Measurements from ENCODE around the gene OPN1MW. TPM values are rescaled to one million over a fixed set of nuclear protein-coding genes. Genes with fewer than 3 reads are reported as not detected.

Gene OPN1MW
- total and polyA plus RNA-seq, 2 donors (not counting 1 experiment from before 2014, with no cell fraction given) = not detected

GRCh38 chrX:154138857-154139256 lies 43.5 kb upstream of the OPN1MW start:
- TF ChIP-seq CTCF (conservative IDR thresholded peaks at IDR 0.05 in 1 of 2, IDR thresholded peaks at IDR 0.05 in 1 of 2; ENCODE audit: low read depth in 1 of 2, low read length in 2 of 2) (no peak), EZH2 (IDR thresholded peaks at IDR 0.05; ENCODE audit: low read length, missing control alignments) (no peak)
- DNase-seq (ENCODE audit: low read depth in 2 of 2) = no peak
- Histone ChIP-seq H3K9ac (ENCODE audit: insufficient read depth, low read length) (no peak overlapping the region), H3K27ac (ENCODE audit: insufficient read depth, low read length) (no peak overlapping the region), H3K4me2 (ENCODE audit: extremely low read depth, insufficient read depth, low read length) (no peak overlapping the region), H3K4me3 (replicated peaks in 1 of 4; ENCODE audit: control extremely low read depth in 1 of 4, insufficient read depth in 1 of 4, low read depth in 3 of 4, low read length in 4 of 4) (no peak overlapping the region), H3K4me1 (ENCODE audit: control insufficient read depth, extremely low read depth, insufficient read depth, low read length) (no peaks in the 10 kb centered on the region), H4K20me1 (ENCODE audit: control insufficient read depth, extremely low read depth, insufficient read depth, low read length) (no peaks in the 10 kb centered on the region), H3K9me3 (ENCODE audit: control insufficient read depth, insufficient read depth, low read depth, low read length) (no peaks in the 10 kb centered on the region), H3K36me3 (ENCODE audit: control insufficient read depth, insufficient read depth, low read length) (no peaks in the 10 kb centered on the region), H3K79me2 (ENCODE audit: control insufficient read depth, insufficient read depth, low read length) (no peaks in the 10 kb centered on the region), H2AFZ (ENCODE audit: low read length) (no peak overlapping the region), H3K27me3 (ENCODE audit: control insufficient read depth, insufficient read depth, low read length) (no peaks in the 10 kb centered on the region)

GRCh38 chrX:154140206-154140605 lies 42.2 kb upstream of the OPN1MW start:
- no peaks in the 10 kb centered on the region for H4K20me1 ChIP-seq (ENCODE audit: control insufficient read depth, extremely low read depth, insufficient read depth, low read length)
- H3K79me2 ChIP-seq (ENCODE audit: control insufficient read depth, insufficient read depth, low read length) = no peaks in the 10 kb centered on the region
- H3K4me1 ChIP-seq (ENCODE audit: control insufficient read depth, extremely low read depth, insufficient read depth, low read length) = no peaks in the 10 kb centered on the region
- H3K4me3 ChIP-seq (replicated peaks in 1 of 4; ENCODE audit: control extremely low read depth in 1 of 4, insufficient read depth in 1 of 4, low read depth in 3 of 4, low read length in 4 of 4) = no peak overlapping the region
- no peak overlapping the region for H3K4me2 ChIP-seq (ENCODE audit: extremely low read depth, insufficient read depth, low read length)
- H3K36me3 ChIP-seq (ENCODE audit: control insufficient read depth, insufficient read depth, low read length) = no peaks in the 10 kb centered on the region
- DNase-seq (ENCODE audit: low read depth in 2 of 2) = no peak
- no peak for TF ChIP-seq CTCF (conservative IDR thresholded peaks at IDR 0.05 in 1 of 2, IDR thresholded peaks at IDR 0.05 in 1 of 2; ENCODE audit: low read depth in 1 of 2, low read length in 2 of 2)
- no peak for TF ChIP-seq EZH2 (IDR thresholded peaks at IDR 0.05; ENCODE audit: low read length, missing control alignments)
- H3K9me3 ChIP-seq (ENCODE audit: control insufficient read depth, insufficient read depth, low read depth, low read length) = no peaks in the 10 kb centered on the region
- H2AFZ ChIP-seq (ENCODE audit: low read length) = no peak overlapping the region
- no peak overlapping the region for H3K9ac ChIP-seq (ENCODE audit: insufficient read depth, low read length)
- no peak overlapping the region for H3K27ac ChIP-seq (ENCODE audit: insufficient read depth, low read length)
- no peaks in the 10 kb centered on the region for H3K27me3 ChIP-seq (ENCODE audit: control insufficient read depth, insufficient read depth, low read length)

- no peak overlapping the region for H3K4me2 ChIP-seq (ENCODE audit: extremely low read depth, insufficient read depth, low read length)
- DNase-seq (ENCODE audit: low read depth in 2 of 2) = no peak
- H3K4me3 ChIP-seq (replicated peaks in 1 of 4; ENCODE audit: control extremely low read depth in 1 of 4, insufficient read depth in 1 of 4, low read depth in 3 of 4, low read length in 4 of 4) = no peak overlapping the region
- no peaks in the 10 kb centered on the region for H3K9me3 ChIP-seq (ENCODE audit: control insufficient read depth, insufficient read depth, low read depth, low read length)
- H3K79me2 ChIP-seq (ENCODE audit: control insufficient read depth, insufficient read depth, low read length) = no peaks in the 10 kb centered on the region
- H3K27ac ChIP-seq (ENCODE audit: insufficient read depth, low read length) = no peak overlapping the region
- no peak overlapping the region for H2AFZ ChIP-seq (ENCODE audit: low read length)
- no peak for TF ChIP-seq EZH2 (IDR thresholded peaks at IDR 0.05; ENCODE audit: low read length, missing control alignments)
- TF ChIP-seq CTCF (conservative IDR thresholded peaks at IDR 0.05 in 1 of 2, IDR thresholded peaks at IDR 0.05 in 1 of 2; ENCODE audit: low read depth in 1 of 2, low read length in 2 of 2) = no peak
- no peak overlapping the region for H3K9ac ChIP-seq (ENCODE audit: insufficient read depth, low read length)
- no peaks in the 10 kb centered on the region for H3K4me1 ChIP-seq (ENCODE audit: control insufficient read depth, extremely low read depth, insufficient read depth, low read length)
- no peaks in the 10 kb centered on the region for H4K20me1 ChIP-seq (ENCODE audit: control insufficient read depth, extremely low read depth, insufficient read depth, low read length)
- H3K36me3 ChIP-seq (ENCODE audit: control insufficient read depth, insufficient read depth, low read length) = no peaks in the 10 kb centered on the region
- H3K27me3 ChIP-seq (ENCODE audit: control insufficient read depth, insufficient read depth, low read length) = no peaks in the 10 kb centered on the region
Measured at GRCh38 chrX:154140742-154141141, 41.7 kb upstream of the OPN1MW start.

Data from fibroblast of lung (primary cell).